HG02623 (cell line): ENCODE measurements around the gene KSR1.
"Not testable (repeated sequence)": the region's sequence is repeated elsewhere in the genome, so short reads cannot be mapped to it uniquely, and the experiment has no call there.

Experiments used
- ATAC-seq: cut with Tn5 transposase; IDR thresholded peaks from one replicate; pipeline ENCODE4 v1.9.1; 2021; ENCODE audit warnings: moderate library complexity; ENCODE audit not compliant: unreplicated experiment

KSR1 gene

GRCh38 chr17:27628376-27628775 lies 172.1 kb downstream of the KSR1 start:
- ATAC-seq: no peak

DNA sequence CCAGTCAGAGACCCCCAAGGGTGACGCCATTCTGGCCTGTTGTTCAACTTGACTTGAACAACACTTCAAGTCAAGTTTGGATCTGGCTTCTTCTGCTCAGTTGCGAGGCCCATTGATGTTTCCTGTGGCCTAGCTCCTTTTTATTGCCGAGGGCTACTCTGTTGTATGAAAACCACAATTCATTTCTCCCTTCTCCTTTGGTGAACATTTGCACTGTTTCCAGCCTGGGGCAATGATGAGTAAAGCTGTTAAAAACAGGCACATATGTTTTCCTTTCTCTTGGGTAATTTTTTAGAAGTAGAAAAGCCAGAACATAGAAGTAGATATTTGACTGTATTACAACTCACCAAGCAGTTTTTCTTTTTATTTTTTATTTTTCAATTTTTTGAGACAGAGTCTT lies 173.0 kb downstream of the KSR1 start:
- not testable (repeated sequence) for ATAC-seq

DNA sequence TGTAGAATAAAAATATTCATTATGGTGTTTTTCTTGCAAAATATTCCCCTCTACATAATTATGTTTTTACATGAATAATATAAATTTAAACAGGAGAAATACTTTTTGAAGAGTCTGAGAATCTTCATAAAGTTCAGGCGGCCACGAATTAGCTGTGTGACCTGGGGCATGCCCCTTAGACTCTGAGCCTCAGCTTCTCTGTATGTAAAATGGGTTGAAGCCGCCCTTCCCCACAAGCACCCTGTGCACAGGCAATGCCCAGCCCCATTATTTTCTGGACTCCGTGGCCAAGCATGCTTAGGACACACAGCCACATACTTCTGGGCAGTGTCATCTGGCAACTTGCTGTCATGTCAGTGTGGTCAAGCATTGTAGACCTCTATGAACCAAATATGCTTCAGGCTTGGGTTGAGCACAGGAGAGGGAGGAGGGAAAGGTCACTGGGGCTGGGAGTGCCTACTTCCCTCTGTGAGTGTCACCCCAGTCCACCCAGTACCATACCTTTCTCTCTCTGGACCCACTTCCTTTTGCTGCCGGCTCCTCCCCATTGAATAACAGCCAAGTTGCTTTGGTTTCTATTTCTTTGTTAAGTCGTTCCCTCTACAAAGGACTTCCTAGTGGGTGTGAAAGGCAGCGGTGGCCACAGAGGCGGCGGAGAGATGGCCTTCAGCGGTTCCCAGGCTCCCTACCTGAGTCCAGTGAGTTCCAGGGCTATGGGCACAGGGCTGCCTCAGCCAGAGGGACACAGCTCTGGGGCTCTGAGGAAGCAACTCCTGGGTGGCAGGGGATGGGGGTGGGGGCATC lies 174.6 kb downstream of the KSR1 start, which contains the start of gene LGALS9:
LGALS9 (plus strand) TSS at position 582 of the 804 bp plus-strand sequence; CDS start at position 660, 78 bp downstream.
- ATAC-seq: peak; percentile 39

GRCh38 chr17:27631411-27631760 lies 175.1 kb downstream of the KSR1 start:
- ATAC-seq: peak; percentile 30

GRCh38 chr17:27631897-27632725 lies 175.9 kb downstream of the KSR1 start:
- no peak for ATAC-seq

DNA sequence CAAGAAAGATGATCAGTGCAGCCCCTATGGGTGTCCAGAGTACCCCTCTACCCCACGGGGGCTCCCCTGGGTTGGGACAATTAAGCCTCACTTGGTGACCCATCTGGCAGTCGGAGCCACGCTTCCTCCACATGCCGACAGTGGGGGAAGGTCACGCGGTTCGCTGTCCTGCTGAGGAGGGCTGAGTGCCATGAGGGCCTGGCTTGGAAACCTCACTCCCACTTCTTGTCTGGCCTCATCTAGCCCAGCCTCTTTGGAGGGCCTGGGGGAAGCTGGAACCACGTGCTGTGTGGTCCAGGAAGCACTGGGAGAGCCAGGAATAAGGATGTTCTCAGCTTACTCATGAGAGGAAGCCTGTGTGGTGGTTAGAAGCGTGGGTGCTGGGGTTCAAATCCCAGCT lies 176.5 kb downstream of the KSR1 start:
- ATAC-seq: not testable (repeated sequence)

DNA sequence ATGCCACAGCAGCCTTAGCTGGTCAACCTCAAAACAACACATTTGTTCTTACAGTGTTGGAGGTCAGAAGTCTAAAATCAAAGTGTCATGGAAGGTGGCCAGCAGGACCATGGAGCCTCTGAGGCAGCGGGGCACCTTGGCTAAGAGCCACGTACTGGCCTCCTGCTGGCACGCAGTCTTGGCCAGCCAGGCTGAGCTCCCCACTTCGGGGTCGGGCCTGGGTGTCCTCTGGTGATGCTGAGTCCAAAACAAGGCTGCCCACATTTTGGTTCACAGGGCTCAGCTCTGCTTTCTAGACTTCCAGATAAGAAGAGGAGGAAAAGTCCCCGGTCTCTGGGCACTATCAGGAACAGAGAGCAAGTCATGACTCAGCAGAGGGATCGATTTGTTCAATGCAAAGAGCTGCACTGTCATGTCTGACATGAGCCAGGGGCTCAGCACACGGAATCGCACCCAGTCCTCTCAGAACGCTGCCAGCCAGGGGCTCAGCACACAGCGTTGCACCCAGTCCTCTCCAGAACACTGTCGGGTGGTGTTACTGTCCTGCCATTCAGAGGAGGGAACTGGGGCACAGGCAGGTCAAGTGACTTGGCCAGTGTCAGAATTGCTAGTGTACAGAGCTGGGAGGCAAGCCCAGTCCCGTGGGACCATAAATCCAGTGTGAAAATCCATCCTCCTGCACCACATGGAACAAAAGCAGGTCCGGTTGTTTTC lies 177.2 kb downstream of the KSR1 start:
- ATAC-seq: no peak

DNA sequence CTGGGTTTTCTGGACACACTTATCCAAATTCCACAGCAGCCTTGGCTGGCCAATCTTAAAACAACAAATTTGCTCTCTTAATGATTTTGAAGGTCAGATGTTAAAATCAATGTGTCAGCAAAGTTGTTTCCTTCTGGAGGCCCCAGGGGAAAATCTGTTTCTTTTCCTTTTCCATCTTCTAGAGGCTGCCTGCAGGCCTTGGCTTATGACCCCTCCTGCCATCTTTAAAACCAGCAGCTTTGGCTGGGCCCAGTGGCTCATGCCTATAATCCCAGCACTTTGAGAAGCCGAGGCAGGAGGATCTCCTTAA lies 177.7 kb downstream of the KSR1 start:
- no peak for ATAC-seq

GRCh38 chr17:27634776-27635175 lies 178.5 kb downstream of the KSR1 start:
- ATAC-seq: no peak

DNA sequence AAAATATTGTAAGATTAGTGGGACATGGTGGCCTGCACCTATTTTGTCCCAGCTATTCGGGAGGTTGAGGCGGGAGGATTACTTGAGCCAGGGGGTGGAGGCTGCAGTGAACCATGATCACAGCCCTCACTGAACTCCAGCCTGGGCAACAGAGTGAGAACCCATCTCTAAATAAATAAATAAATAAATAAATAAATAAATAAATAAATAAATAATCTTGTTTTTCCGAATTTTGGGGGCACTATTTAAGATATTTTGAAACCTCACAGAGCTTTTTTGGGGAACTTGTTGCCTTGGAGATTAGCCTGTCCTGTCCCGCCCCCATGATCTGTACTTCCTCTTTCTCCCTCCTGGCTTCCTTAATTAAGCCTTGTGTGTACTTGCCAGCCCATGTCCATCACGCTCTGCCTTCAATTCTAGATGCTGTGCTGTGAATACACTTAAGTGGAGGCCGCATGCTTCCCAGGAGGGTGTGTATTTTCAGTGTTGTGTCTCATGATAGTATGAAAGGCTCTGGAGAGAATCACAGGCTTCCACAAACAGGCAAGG lies 179.1 kb downstream of the KSR1 start:
- ATAC-seq: no peak

- not testable (repeated sequence) for ATAC-seq
Observed at GRCh38 chr17:27636005-27636520, 179.8 kb downstream of the KSR1 start.

GRCh38 chr17:27637818-27638217 lies 181.6 kb downstream of the KSR1 start:
- ATAC-seq: not testable (repeated sequence)

DNA sequence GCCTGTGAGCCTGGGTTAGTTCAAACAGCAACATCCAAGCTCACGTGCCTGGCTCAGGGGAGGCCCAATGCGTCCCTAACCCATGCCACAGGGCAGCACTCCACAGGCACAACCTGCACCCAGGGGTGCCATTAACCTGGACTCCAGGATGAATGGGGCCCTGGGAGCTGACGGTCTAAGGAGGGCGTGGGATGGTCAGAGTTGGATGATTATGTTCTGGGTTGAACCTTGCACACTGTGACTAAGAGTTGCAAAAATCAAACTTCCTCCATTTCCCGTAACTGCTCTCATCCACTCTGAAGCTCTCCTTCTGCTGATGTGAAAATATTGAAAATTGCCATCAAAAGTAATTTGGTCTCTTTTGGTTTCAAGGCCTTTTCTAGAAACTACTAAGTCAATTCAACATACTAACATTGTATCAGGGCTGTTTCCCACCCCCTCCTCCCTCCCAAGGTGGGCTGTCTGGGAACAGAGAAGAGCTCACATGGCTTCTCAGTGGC lies 182.2 kb downstream of the KSR1 start:
- ATAC-seq: not testable (repeated sequence)

DNA sequence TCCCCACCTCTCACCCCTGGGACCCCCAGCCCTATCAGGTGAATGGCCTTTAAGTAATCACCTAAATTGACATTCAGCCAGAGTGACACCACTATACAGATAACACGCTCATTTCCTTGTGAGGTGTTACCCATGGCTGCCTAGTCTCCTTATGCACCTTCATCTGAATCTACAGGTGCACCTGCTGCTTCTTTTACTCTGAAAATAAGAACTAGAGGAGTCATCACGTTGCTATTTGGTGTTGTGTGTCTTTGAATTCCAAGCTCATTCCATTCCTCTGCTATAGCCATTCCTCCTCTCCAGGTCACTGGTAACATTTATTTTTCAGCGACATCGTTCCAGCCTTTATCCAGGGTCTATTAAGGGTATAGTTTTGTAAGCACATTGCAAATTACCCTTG lies 184.5 kb downstream of the KSR1 start:
- no peak for ATAC-seq

DNA sequence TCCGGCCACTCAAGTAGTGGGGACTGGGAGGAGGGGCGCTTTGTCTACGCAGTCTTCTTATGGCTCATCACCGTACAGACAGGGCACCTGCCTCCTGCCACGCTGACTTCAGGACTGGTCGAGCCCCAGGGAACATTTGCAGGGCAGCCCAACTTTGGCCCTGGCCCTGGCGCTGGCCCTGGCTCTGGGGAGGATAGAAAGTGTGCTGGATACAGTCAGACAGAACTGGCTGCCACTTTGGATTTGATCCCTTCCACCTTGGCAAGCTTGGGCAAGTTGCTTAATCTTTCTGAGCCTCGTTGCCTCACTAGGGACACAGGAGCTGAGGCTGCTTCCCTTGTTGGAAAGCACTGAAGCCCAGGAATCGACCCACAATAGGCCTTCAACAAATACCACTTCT lies 188.3 kb downstream of the KSR1 start:
- no peak for ATAC-seq

GRCh38 chr17:27645621-27646020 lies 189.4 kb downstream of the KSR1 start:
- ATAC-seq: not testable (repeated sequence)

GRCh38 chr17:27646232-27646631 lies 190.0 kb downstream of the KSR1 start:
- no peak for ATAC-seq

DNA sequence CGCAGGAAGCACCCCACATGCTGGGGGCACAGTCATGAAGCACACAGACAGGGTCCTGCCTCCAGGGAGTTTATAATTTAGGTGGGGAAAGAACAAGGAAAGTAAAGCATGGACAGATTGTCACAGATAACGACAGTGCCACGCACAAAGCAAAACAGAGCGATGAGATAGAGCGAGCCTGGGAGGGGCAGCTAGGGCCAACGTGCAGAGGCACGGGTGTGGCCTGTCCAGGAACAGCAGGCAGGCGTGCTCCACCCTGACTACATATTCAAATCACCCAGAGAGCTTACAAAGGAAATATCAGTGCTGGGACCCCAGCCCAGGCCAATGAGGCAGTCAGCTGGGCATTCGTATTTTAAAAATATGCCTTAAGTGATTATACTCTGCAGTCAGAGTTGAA lies 191.5 kb downstream of the KSR1 start:
- ATAC-seq: no peak

- ATAC-seq: not testable (repeated sequence)
Observed at GRCh38 chr17:27649111-27649571, 192.9 kb downstream of the KSR1 start.

DNA sequence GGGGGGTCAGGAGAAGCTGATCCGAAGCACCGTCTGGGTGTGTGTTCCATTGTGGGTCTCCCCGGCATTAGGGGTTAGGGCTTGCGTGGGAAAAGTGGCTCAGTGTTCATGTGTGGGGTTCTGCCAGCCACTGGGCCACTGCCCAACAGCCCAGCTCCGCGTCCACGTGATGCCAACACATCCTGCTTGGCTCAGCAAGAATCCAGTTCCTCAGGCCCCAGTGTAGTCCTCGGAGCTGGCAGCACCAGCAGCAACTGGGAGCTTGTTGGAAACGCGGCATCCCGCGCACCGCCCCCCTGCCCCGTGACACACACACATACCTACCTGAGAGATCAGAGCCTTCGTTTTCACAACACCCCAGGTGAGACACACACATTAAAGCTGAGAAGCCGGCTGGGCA lies 193.7 kb downstream of the KSR1 start:
- ATAC-seq: no peak

GRCh38 chr17:27650836-27651235 lies 194.6 kb downstream of the KSR1 start:
- ATAC-seq: no peak
